Measurements from ENCODE around the gene PRR23C.

The PRR23C gene

GRCh38 chr3:139005356-139005993 is 39.2 kb downstream of the PRR23C start:
- no peak for DNase-seq (ENCODE audit: low read depth in 2 of 2, low spot score in 1 of 2)

GRCh38 chr3:138995706-138996105 is 49.0 kb downstream of the PRR23C start:
- no peak for DNase-seq (ENCODE audit: low read depth in 2 of 2, low spot score in 1 of 2)
